DLD1 (cell line): ENCODE results near the gene FGD1.

Experiments
- in situ Hi-C: cut with HindIII; loops from 2 replicates; pipeline ENCODE4 v1.10.0; 2017; ENCODE audit warnings: low sequenced_read_pairs

Gene FGD1

DNA sequence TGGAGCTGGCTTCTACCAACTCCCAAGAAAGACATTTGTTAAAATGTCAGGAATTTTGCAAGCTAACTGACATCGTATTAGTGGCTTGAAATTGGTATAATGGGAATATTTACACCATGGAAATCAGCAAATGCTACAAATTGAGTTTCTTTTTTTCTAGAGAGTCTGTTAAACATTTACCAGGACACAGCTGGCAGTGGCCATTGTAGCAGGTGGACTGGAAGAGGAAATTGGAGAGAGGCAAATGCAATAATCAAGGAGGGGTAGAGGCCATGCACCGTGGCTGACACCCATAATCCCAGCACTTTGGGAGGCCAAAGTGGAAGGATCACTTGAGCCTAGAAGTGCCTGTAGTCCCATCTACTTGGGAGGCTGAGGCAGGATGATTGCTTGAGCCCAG is 88.8 kb downstream of the FGD1 start:
- in situ Hi-C loops: no loop called here

DNA sequence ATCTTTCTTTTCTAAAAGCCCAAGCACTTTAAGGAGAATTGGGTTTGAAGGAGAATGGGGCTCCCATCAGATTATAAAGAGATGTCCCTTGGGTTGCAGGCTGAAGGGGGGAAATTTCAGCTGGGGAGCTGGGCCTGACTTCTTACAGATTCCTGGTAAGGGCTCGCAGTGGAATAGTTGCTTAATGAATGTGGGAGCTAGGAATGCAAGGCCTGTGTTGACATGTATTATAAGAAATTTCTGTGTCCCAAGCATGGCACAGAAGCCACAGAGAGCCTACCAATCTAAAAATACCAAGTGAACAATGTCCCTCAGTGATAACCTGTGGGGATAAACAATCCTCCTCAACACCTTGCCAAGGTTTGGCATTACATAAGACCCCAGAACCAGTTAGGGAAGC is 98.9 kb downstream of the FGD1 start:
- in situ Hi-C loops: no loop called here
